Measurements from ENCODE around the gene EML1. TPM values are rescaled to one million over a fixed set of nuclear protein-coding genes. Genes with fewer than 3 reads are reported as not detected.

The EML1 gene
- total and polyA plus RNA-seq, 2 experiments from 2014 or later = 22.9 to 31.9 TPM

DNA sequence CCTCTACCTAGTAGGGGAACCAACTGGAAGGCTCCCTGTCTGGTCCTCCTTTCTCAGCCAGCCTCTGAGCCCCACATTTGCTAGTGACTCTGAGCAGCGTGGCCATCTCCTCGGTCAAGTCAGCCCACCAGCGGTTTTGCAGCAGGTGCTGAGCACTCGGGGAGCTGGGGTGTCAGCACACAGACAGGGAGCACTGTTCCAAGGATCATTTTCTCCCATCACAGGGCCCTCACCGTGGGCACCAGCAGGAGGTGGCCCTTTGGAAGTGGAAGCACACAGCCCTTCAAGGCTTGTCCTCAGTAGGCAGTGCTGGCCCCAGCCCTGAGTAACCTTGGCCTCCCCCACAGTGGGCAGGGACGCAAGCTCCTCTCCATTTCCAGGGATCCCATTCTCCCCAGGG, 24.1 kb upstream of the EML1 start:
- no peak overlapping the region for H2AFZ ChIP-seq
- H3K36me3 ChIP-seq (replicated peaks; ENCODE audit: insufficient read depth, low read depth) = no peaks in the 10 kb centered on the region
- H3K27ac ChIP-seq = no peak overlapping the region
- TF ChIP-seq EZH2phosphoT487 (IDR thresholded peaks at IDR 0.05; ENCODE audit: low read depth, severe bottlenecking, unreplicated experiment) (no peak), EZH2 (IDR thresholded peaks at IDR 0.05; ENCODE audit: borderline replicate concordance) (no peak)
- TF ChIP-seq, protein P1, sequence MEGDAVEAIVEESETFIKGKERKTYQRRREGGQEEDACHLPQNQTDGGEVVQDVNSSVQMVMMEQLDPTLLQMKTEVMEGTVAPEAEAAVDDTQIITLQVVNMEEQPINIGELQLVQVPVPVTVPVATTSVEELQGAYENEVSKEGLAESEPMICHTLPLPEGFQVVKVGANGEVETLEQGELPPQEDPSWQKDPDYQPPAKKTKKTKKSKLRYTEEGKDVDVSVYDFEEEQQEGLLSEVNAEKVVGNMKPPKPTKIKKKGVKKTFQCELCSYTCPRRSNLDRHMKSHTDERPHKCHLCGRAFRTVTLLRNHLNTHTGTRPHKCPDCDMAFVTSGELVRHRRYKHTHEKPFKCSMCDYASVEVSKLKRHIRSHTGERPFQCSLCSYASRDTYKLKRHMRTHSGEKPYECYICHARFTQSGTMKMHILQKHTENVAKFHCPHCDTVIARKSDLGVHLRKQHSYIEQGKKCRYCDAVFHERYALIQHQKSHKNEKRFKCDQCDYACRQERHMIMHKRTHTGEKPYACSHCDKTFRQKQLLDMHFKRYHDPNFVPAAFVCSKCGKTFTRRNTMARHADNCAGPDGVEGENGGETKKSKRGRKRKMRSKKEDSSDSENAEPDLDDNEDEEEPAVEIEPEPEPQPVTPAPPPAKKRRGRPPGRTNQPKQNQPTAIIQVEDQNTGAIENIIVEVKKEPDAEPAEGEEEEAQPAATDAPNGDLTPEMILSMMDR (IDR thresholded peaks at IDR 0.05; ENCODE audit: poor library complexity) = no peak
- H3K9me3 ChIP-seq (ENCODE audit: low read depth) = no peaks in the 10 kb centered on the region
- H3K4me2 ChIP-seq = no peak overlapping the region
- H3K4me3 ChIP-seq = no peak overlapping the region
- peaks cover 6% of the 10 kb centered on the region for H3K4me1 ChIP-seq (ENCODE audit: insufficient read depth)
- no peaks in the 10 kb centered on the region for H4K20me1 ChIP-seq (ENCODE audit: insufficient read depth, poor library complexity, severe bottlenecking)
- H3K27me3 ChIP-seq = no peaks in the 10 kb centered on the region
- 94% methylated on average over 6 of the region's 6 CpGs for WGBS (ENCODE audit: low lambda C conversion rate, missing lambda C conversion rate)
- H3K9me2 ChIP-seq (replicated peaks; ENCODE audit: insufficient read depth) = no peaks in the 10 kb centered on the region
- DNase-seq (ENCODE audit: low spot score) = no peak
- no peaks in the 10 kb centered on the region for H3K79me2 ChIP-seq

DNA sequence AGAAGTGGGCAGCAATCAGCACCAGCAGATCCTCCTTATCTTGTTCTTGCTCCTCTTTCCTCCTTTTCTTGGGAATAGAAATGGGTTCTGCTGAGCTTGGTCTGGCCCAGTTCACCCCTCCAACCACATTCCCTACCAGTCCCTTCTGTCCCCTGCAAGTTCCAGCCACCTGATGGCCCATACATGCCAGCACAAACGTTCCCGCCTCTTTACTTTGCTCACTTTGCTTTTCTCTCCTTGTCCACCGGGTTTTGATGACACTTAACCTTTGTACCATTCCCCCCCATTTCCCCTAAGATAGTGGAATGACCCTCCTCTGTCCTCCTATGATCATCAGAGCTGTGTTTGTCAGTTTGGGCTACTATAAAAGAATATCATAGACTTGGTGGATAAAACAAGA, 23.4 kb upstream of the EML1 start:
- TF ChIP-seq EZH2phosphoT487 (IDR thresholded peaks at IDR 0.05; ENCODE audit: low read depth, severe bottlenecking, unreplicated experiment) (no peak), EZH2 (IDR thresholded peaks at IDR 0.05; ENCODE audit: borderline replicate concordance) (no peak)
- Histone ChIP-seq H4K20me1 (ENCODE audit: insufficient read depth, poor library complexity, severe bottlenecking) (no peaks in the 10 kb centered on the region), H3K36me3 (replicated peaks; ENCODE audit: insufficient read depth, low read depth) (no peaks in the 10 kb centered on the region), H3K4me2 (no peak overlapping the region), H3K79me2 (no peaks in the 10 kb centered on the region), H3K27me3 (no peaks in the 10 kb centered on the region), H3K9me3 (ENCODE audit: low read depth) (no peaks in the 10 kb centered on the region), H3K27ac (no peak overlapping the region), H2AFZ (no peak overlapping the region), H3K4me3 (no peak overlapping the region), H3K4me1 (ENCODE audit: insufficient read depth) (peaks cover 6% of the 10 kb centered on the region), H3K9me2 (replicated peaks; ENCODE audit: insufficient read depth) (no peaks in the 10 kb centered on the region)
- DNase-seq (ENCODE audit: low spot score) = no peak
- 69% methylated on average over 3 of the region's 3 CpGs for WGBS (ENCODE audit: low lambda C conversion rate, missing lambda C conversion rate)

DNA sequence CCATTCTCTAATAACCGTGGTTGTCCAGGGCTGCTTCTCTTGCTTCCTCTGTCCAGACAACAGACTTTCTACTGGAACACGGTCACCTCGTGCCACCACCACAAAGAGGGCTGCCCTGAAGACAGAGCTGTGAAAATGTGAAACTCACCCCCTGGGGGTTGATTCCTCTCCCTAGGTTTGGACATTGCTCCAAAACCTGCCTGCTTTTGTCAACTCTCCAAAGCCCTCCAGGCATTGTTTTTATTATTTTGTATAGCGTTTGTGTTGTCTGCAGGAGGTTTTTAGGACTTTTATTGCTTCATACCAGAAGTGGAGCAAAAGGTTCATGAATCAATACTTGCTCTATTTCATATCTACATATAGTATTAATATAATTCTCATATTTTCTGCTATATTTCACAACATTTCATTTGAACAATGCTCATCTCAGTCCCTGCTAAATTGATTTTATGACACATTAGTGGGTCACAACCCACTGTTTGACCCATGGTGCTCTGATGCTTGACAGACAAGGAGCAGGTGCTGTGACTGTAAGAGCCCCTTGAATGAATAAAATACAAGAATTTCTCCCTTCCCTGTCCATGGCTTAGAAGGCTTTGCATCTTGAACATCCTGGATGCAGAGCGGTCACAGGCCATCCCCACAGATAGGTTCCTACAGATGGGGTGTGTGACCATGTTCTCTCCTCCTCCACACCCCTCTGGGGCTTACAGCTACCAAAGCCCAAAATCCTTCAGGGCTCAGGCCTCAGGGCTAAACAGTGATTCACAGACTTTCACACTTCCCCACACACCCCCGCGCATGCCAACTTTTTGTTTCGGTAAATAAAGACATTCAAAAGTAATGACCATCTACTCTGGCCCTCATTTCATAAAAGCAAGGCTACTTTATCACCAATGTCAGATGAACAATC, 20.6 kb upstream of the EML1 start:
- 83% methylated on average over 8 of the region's 8 CpGs for WGBS (ENCODE audit: low lambda C conversion rate, missing lambda C conversion rate)

More for the DNA sequence above, 20.6 kb upstream of the EML1 start:
- Histone ChIP-seq H3K9me3 (ENCODE audit: low read depth) (no peaks in the 10 kb centered on the region), H3K79me2 (no peaks in the 10 kb centered on the region), H3K4me1 (ENCODE audit: insufficient read depth) (peaks cover 6% of the 10 kb centered on the region), H3K27me3 (peaks cover 8% of the 10 kb centered on the region), H4K20me1 (ENCODE audit: insufficient read depth, poor library complexity, severe bottlenecking) (no peaks in the 10 kb centered on the region), H3K9me2 (replicated peaks; ENCODE audit: insufficient read depth) (no peaks in the 10 kb centered on the region), H3K27ac (no peak overlapping the region), H3K4me2 (no peak overlapping the region), H2AFZ (no peak overlapping the region), H3K36me3 (replicated peaks; ENCODE audit: insufficient read depth, low read depth) (no peaks in the 10 kb centered on the region), H3K4me3 (no peak overlapping the region)
- TF ChIP-seq, protein P1 (IDR thresholded peaks at IDR 0.05; ENCODE audit: poor library complexity) = no peak
- TF ChIP-seq EZH2phosphoT487 (IDR thresholded peaks at IDR 0.05; ENCODE audit: low read depth, severe bottlenecking, unreplicated experiment) (no peak), EZH2 (IDR thresholded peaks at IDR 0.05; ENCODE audit: borderline replicate concordance) (no peak)
- no peak for DNase-seq (ENCODE audit: low spot score)

Measured in hepatocyte (in vitro differentiated cells).